H1 (cell line): ENCODE measurements around the gene ERN2. TPM values are rescaled to one million over a fixed set of nuclear protein-coding genes. Genes with fewer than 3 reads are reported as not detected.

ENCODE experiments used
- CTCF ChIA-PET: fragments of 300-600 bp; sonication (Branson Sonifier 250); formaldehyde crosslinking; loops from one replicate; lab custom pipeline; 2021; ENCODE audit not compliant: partially characterized antibody; lab: Charles Lee
- POLR2A ChIA-PET: fragments of 300-600 bp; sonication (Branson Sonifier 250); formaldehyde crosslinking; loops from one replicate; lab custom pipeline; 2021; ENCODE audit warnings: inconsistent platforms; ENCODE audit not compliant: partially characterized antibody; lab: Charles Lee
- DNase-seq, 2 experiments: peaks; one replicate each; pipeline versions ENCODE4 v3.0.0 to v3.0.0-alpha.2; 2010 to 2022; ENCODE audit warnings: low spot score in 2 of 2, low read depth in 1 of 2, mixed read lengths in 1 of 2
- FAIRE-seq: peaks from 2 replicates; lab custom pipeline; 2011; peaks lifted over from hg19 to GRCh38; lab: Jason Lieb, UNC
- H2AFZ ChIP-seq: 2 replicates; pipeline ENCODE4 v1.8.1; 2012; ENCODE audit warnings: low read length, inconsistent platforms
- H2AK5ac ChIP-seq: 2 replicates; pipeline ENCODE4 v1.6.1; 2013; ENCODE audit warnings: low read depth, low read length
- H2BK120ac ChIP-seq: replicated peaks from 2 replicates; pipeline ENCODE3; 2013; ENCODE audit warnings: low read depth, low read length, inconsistent platforms
- H2BK12ac ChIP-seq: 2 replicates; pipeline ENCODE4 v1.6.1; 2013; ENCODE audit warnings: low read depth, low read length
- H2BK15ac ChIP-seq: 2 replicates; pipeline ENCODE4 v1.6.1; 2013; ENCODE audit warnings: low read length
- H2BK20ac ChIP-seq: 2 replicates; pipeline ENCODE4 v1.6.1; 2013; ENCODE audit warnings: low read length
- H2BK5ac ChIP-seq: 2 replicates; pipeline ENCODE4 v1.6.1; 2013; ENCODE audit warnings: low read depth, low read length
- H3K14ac ChIP-seq: 2 replicates; pipeline ENCODE4 v1.6.1; 2013; ENCODE audit warnings: inconsistent platforms; ENCODE audit not compliant: insufficient read length
- H3K18ac ChIP-seq: 2 replicates; pipeline ENCODE4 v1.6.1; 2013; ENCODE audit warnings: low read length; ENCODE audit errors: extremely low read depth
- H3K23ac ChIP-seq: 2 replicates; pipeline ENCODE4 v1.6.1; 2013; ENCODE audit warnings: inconsistent platforms; ENCODE audit not compliant: insufficient read length
- H3K23me2 ChIP-seq: 2 replicates; pipeline ENCODE4 v1.6.1; 2013; ENCODE audit warnings: low read depth, low read length
- H3K27ac ChIP-seq: 2 replicates; pipeline ENCODE4 v1.6.1; 2011; ENCODE audit warnings: low read depth, low read length, inconsistent platforms
- H3K27me3 ChIP-seq, 4 experiments: replicated peaks in 1 of 4; 1 replicate in 1 of 4; 2 replicates in 3 of 4; pipeline versions ENCODE4 v1.6.1 to v1.8.1; 2011 to 2013; ENCODE audit warnings: low read length in 3 of 4, mild to moderate bottlenecking in 3 of 4, inconsistent platforms in 2 of 4, mixed read lengths in 2 of 4, moderate library complexity in 1 of 4; ENCODE audit not compliant: control insufficient read depth in 3 of 4, insufficient read depth in 3 of 4; ENCODE audit errors: extremely low read depth in 1 of 4
- H3K36me3 ChIP-seq, 4 experiments: 2 replicates each; pipeline versions ENCODE4 v1.6.1 to v1.8.1; 2011 to 2013; ENCODE audit warnings: mild to moderate bottlenecking in 4 of 4, low read length in 3 of 4, moderate library complexity in 2 of 4, control low read depth in 1 of 4, inconsistent platforms in 1 of 4; ENCODE audit not compliant: insufficient read depth in 4 of 4, control insufficient read depth in 2 of 4
- H3K4ac ChIP-seq: replicated peaks from 2 replicates; pipeline ENCODE3; 2013; ENCODE audit warnings: low read length, low read depth, mixed read lengths, inconsistent platforms; ENCODE audit not compliant: insufficient read length
- H3K4me1 ChIP-seq, 4 experiments: replicated peaks in 1 of 4; 1 replicate in 1 of 4; 2 replicates in 3 of 4; pipeline versions ENCODE4 v1.6.1 to v1.8.1; 2011 to 2013; ENCODE audit warnings: low read length in 3 of 4, inconsistent platforms in 2 of 4, mixed read lengths in 1 of 4; ENCODE audit not compliant: insufficient read depth in 4 of 4, control insufficient read depth in 3 of 4
- H3K4me2 ChIP-seq, 2 experiments: 2 replicates each; pipeline versions ENCODE4 v1.6.1 to v1.8.1; 2011 to 2013; ENCODE audit warnings: low read depth in 2 of 2, low read length in 2 of 2, control low read depth in 1 of 2, inconsistent platforms in 1 of 2, mild to moderate bottlenecking in 1 of 2; ENCODE audit not compliant: insufficient read depth in 1 of 2
- H3K4me3 ChIP-seq, 4 experiments: fragments of 200-600, 300-600 bp in 1 of 4; sonication (generic), shearing (Covaris generic), sonication (Bioruptor Twin) in 1 of 4; 2 replicates each; pipeline versions ENCODE4 v1.5.1 to v1.8.1; 2011 to 2016; ENCODE audit warnings: low read length in 4 of 4, low read depth in 3 of 4, control low read depth in 2 of 4, inconsistent platforms in 2 of 4, mild to moderate bottlenecking in 2 of 4, mixed read lengths in 1 of 4, moderate library complexity in 1 of 4; ENCODE audit not compliant: insufficient read depth in 2 of 4; ENCODE audit errors: extremely low read depth in 1 of 4
- H3K56ac ChIP-seq: replicated peaks from 2 replicates; pipeline ENCODE3; 2013; ENCODE audit warnings: low read depth, mild to moderate bottlenecking, mixed read lengths, low read length, inconsistent platforms; ENCODE audit not compliant: insufficient read length
- H3K79me1 ChIP-seq: 2 replicates; pipeline ENCODE4 v1.6.1; 2013; ENCODE audit warnings: low read depth, low read length, control low read depth
- H3K79me2 ChIP-seq, 2 experiments: 2 replicates each; pipeline versions ENCODE4 v1.6.1 to v1.8.1; 2012 to 2013; ENCODE audit warnings: low read length in 2 of 2, mild to moderate bottlenecking in 2 of 2, inconsistent platforms in 1 of 2; ENCODE audit not compliant: insufficient read depth in 2 of 2, control insufficient read depth in 1 of 2
- H3K9ac ChIP-seq, 4 experiments: replicated peaks in 1 of 4; 1 replicate in 1 of 4; 2 replicates in 3 of 4; pipeline versions ENCODE4 v1.6.1 to v1.8.1; 2011 to 2013; ENCODE audit warnings: low read depth in 3 of 4, low read length in 3 of 4, control low read depth in 2 of 4, mild to moderate bottlenecking in 2 of 4, moderate library complexity in 2 of 4, inconsistent platforms in 1 of 4; ENCODE audit errors: extremely low read depth in 1 of 4
- H3K9me3 ChIP-seq, 2 experiments: 2 replicates each; pipeline versions ENCODE4 v1.6.1 to v1.8.1; 2012 to 2013; ENCODE audit warnings: mild to moderate bottlenecking in 2 of 2, moderate library complexity in 2 of 2, control low read depth in 1 of 2, inconsistent platforms in 1 of 2, low read depth in 1 of 2, low read length in 1 of 2, mixed read lengths in 1 of 2; ENCODE audit not compliant: insufficient read depth in 2 of 2
- H4K20me1 ChIP-seq, 2 experiments: replicated peaks in 1 of 2; 2 replicates each; pipeline versions ENCODE3 to v1.8.1; 2011 to 2013; ENCODE audit warnings: inconsistent platforms in 2 of 2, low read length in 2 of 2, mild to moderate bottlenecking in 1 of 2; ENCODE audit not compliant: insufficient read depth in 2 of 2, control insufficient read depth in 1 of 2
- H4K5ac ChIP-seq: 2 replicates; pipeline ENCODE4 v1.6.1; 2013; ENCODE audit warnings: low read length, low read depth, mixed read lengths, inconsistent platforms; ENCODE audit not compliant: insufficient read length
- H4K8ac ChIP-seq: 2 replicates; pipeline ENCODE4 v1.8.0; 2013; ENCODE audit warnings: mild to moderate bottlenecking, moderate library complexity, low read length, inconsistent platforms; ENCODE audit not compliant: insufficient read depth; ENCODE audit errors: extremely low read depth
- H4K91ac ChIP-seq: replicated peaks from 2 replicates; pipeline ENCODE3; 2013; ENCODE audit warnings: low read length, mixed read lengths, inconsistent platforms; ENCODE audit not compliant: insufficient read length
- ATF3 ChIP-seq: IDR thresholded peaks from 2 replicates; pipeline ENCODE4 v1.6.1; 2011; ENCODE audit warnings: low read depth, mild to moderate bottlenecking, low read length; ENCODE audit not compliant: insufficient read depth
- BACH1 ChIP-seq: IDR thresholded peaks from 2 replicates; pipeline ENCODE4 v1.6.1; 2012; ENCODE audit warnings: low read length, improper control_type of control experiment
- CEBPB ChIP-seq: IDR thresholded peaks from 2 replicates; pipeline ENCODE4 v1.6.1; 2012; ENCODE audit warnings: low read depth, low read length
- CHD1 ChIP-seq: IDR thresholded peaks from 2 replicates; pipeline ENCODE4 v1.6.1; 2012; ENCODE audit warnings: low read depth, low read length, improper control_type of control experiment
- CHD2 ChIP-seq: IDR thresholded peaks from 2 replicates; pipeline ENCODE4 v1.6.1; 2012; ENCODE audit warnings: low read length, improper control_type of control experiment
- CREB1 ChIP-seq: IDR thresholded peaks from 2 replicates; pipeline ENCODE4 v1.6.1; 2012; ENCODE audit warnings: inconsistent platforms
- E2F6 ChIP-seq: IDR thresholded peaks from 2 replicates; pipeline ENCODE4 v1.6.1; 2012; ENCODE audit warnings: inconsistent platforms
- JUND ChIP-seq: IDR thresholded peaks from 2 replicates; pipeline ENCODE4 v1.6.1; 2011; ENCODE audit warnings: mild to moderate bottlenecking, improper control_type of control experiment, low read length
- RBBP5 ChIP-seq: IDR thresholded peaks from 2 replicates; pipeline ENCODE4 v1.7.1; 2012; ENCODE audit warnings: low read depth, mild to moderate bottlenecking, inconsistent platforms, low read length, moderate library complexity, borderline replicate concordance
- WGBS, 2 experiments: shearing (Covaris generic) in 1 of 2; methylation state at CpG; one replicate each; pipeline versions ENCODE4 v1.1.6 to v1.1.7; 2013 to 2015; ENCODE audit warnings: low lambda C conversion rate in 2 of 2, mixed read lengths in 2 of 2, inconsistent platforms in 1 of 2, low coverage in 1 of 2, missing lambda C conversion rate in 1 of 2; ENCODE audit not compliant: insufficient replicate concordance in 2 of 2, insufficient coverage in 1 of 2, insufficient read length in 1 of 2; ENCODE audit errors: extremely low coverage in 1 of 2, missing lambda C conversion rate in 1 of 2; 5-methylcytosine and 5-hydroxymethylcytosine counted together
- polyA plus RNA-seq, 7 experiments: library from polyadenylated mRNA; depleted of rRNA in 3 of 7; stranded (reverse) in 5 of 7; unstranded in 2 of 7; fragments of >200 nt in 5 of 7; fragments of 200-250 nt in 2 of 7; gene quantifications; 1 replicate in 5 of 7; 2 replicates in 1 of 7; 4 replicates in 1 of 7; pipeline versions ENCODE4 v1.2.1 to v1.2.3, GENCODE V29; 2011 to 2013; ENCODE audit warnings: missing spikeins in 2 of 7, mixed read lengths in 2 of 7
- total RNA-seq: library from RNA; stranded (reverse); fragmentation: NEBNext Ultra II Directional; extraction: Animal tissue kit (Norgen Biotek cat#: 25700); gene quantifications from 2 replicates; pipeline ENCODE4 v1.2.1, GENCODE V29; 2021

ERN2 gene
- total and polyA plus RNA-seq, 2 of the 8 experiments (the other 6 are each of a cell fraction or from before 2014, with no cell fraction given) = 2.4 to 4.4 TPM

- peak; percentile 71; the same call in 1 of the 2 replicates for TF ChIP-seq E2F6
- TF ChIP-seq CHD1 = no peak
- peak; percentile 94 for TF ChIP-seq CEBPB
- no peak; the same call in 1 of the 2 replicates for TF ChIP-seq CREB1
- TF ChIP-seq JUND = peak; percentile 59
- peak; percentile 72 for TF ChIP-seq ATF3
- TF ChIP-seq CHD2 = no peak
- peak; percentile 37; the same call in 1 of the 2 replicates for TF ChIP-seq RBBP5
- no peak for TF ChIP-seq BACH1
- Histone ChIP-seq H2BK120ac (no peak overlapping the region), H2BK5ac (peak overlapping the region; percentile 8; the same call in 1 of the 2 replicates), H2BK15ac (no peak overlapping the region), H3K4ac (no peak overlapping the region), H3K4me2 (peak overlapping the region in 1 of 2 experiments; percentile 2; a peak in 1 of 4 replicates), H4K5ac (peak overlapping the region; percentile 79), H2BK12ac (peak overlapping the region; percentile 72; the same call in 1 of the 2 replicates), H2AFZ (peak overlapping the region; percentile 18), H3K9ac (no peak overlapping the region; a peak in 1 of 7 replicates), H3K4me1 (peaks cover 0 to 2% (median 0%) of the 10 kb centered on the region in 4 experiments; a peak in 5 of 7 replicates), H3K27me3 (no peaks in the 10 kb centered on the region), H3K79me2 (no peaks in the 10 kb centered on the region), H4K20me1 (no peaks in the 10 kb centered on the region), H4K8ac (no peak overlapping the region; the same call in none of the 2 replicates), H3K9me3 (no peaks in the 10 kb centered on the region), H3K23me2 (peaks cover 2% of the 10 kb centered on the region; the same call in 1 of the 2 replicates), H3K79me1 (no peaks in the 10 kb centered on the region), H3K56ac (no peak overlapping the region), H4K91ac (peak overlapping the region; percentile 52), H2AK5ac (no peak overlapping the region), H2BK20ac (no peak overlapping the region), H3K18ac (0 out of 2 replicates have a peak overlapping the region, but pooled peaks have one; percentile 60), H3K27ac (no peak overlapping the region), H3K14ac (no peak overlapping the region), H3K36me3 (no peaks in the 10 kb centered on the region), H3K23ac (no peak overlapping the region), H3K4me3 (no peak overlapping the region)
- DNase-seq = peak in 1 of 2 experiments; percentile 59
- CTCF ChIA-PET = interaction anchor here (0.5 to 1.9 kb wide), 7 partner anchors 12 to 392 kb away, joined by 3 to 9 read pairs (median 3); partner anchors contain the start of gene CHP2
- 86% methylated on average over 12 of the region's 12 CpGs; no CpG with 5 or more reads in 1 of the 2 experiments for WGBS, 2 experiments
- no peak for FAIRE-seq
- POLR2A ChIA-PET = interaction anchor here (0.8 to 2.0 kb wide), 7 partner anchors 14 to 113 kb away, joined by 3 to 8 read pairs (median 4); partner anchors contain the start of genes DCTN5 and PALB2
These were observed 16.7 kb upstream of the ERN2 start for GRCh38 chr16:23729503-23730424.
